Middle frontal gyrus (tissue), 1 donor: ENCODE results near the gene MPO.

Source experiments
- DNase-seq: peaks from one replicate; pipeline ENCODE4 v3.0.0-alpha.2; 2015; ENCODE audit warnings: low spot score; ENCODE audit errors: extremely low spot score

The MPO gene

GRCh38 chr17:58319173-58320162 is 38.7 kb upstream of the MPO start:
- no peak for DNase-seq

- DNase-seq = no peak
Measured at GRCh38 chr17:58318627-58319172, 38.0 kb upstream of the MPO start.

- DNase-seq = no peak
Measured at GRCh38 chr17:58318065-58318481, 37.3 kb upstream of the MPO start.

GRCh38 chr17:58317421-58318064 is 36.8 kb upstream of the MPO start:
- DNase-seq = no peak

GRCh38 chr17:58316260-58316960 is 35.7 kb upstream of the MPO start:
- DNase-seq = no peak

GRCh38 chr17:58315750-58316149 is 35.0 kb upstream of the MPO start:
- DNase-seq = no peak

- no peak for DNase-seq
Measured at GRCh38 chr17:58315281-58315711, 34.6 kb upstream of the MPO start.

GRCh38 chr17:58314706-58315015 is 33.9 kb upstream of the MPO start:
- no peak for DNase-seq

- no peak for DNase-seq
Measured at GRCh38 chr17:58313815-58314705, 33.3 kb upstream of the MPO start.

GRCh38 chr17:58312829-58313228 is 32.1 kb upstream of the MPO start:
- DNase-seq = no peak

- DNase-seq = no peak
Measured at GRCh38 chr17:58312021-58312630, 31.4 kb upstream of the MPO start.

- no peak for DNase-seq
Measured at GRCh38 chr17:58311429-58311894, 30.7 kb upstream of the MPO start.

- no peak for DNase-seq
Measured at GRCh38 chr17:58310511-58311428, 30.0 kb upstream of the MPO start.

- DNase-seq = no peak
Measured at GRCh38 chr17:58309918-58310259, 29.2 kb upstream of the MPO start.

- no peak for DNase-seq
Measured at GRCh38 chr17:58308985-58309917, 28.5 kb upstream of the MPO start.

- no peak for DNase-seq
Measured at GRCh38 chr17:58308173-58308984, 27.6 kb upstream of the MPO start.

- DNase-seq = no peak
Measured at GRCh38 chr17:58307468-58308172, 26.9 kb upstream of the MPO start.
